K562 (cell line): Measurements from ENCODE around the gene TMEM100. TPM values are rescaled to one million over a fixed set of nuclear protein-coding genes. Genes with fewer than 3 reads are reported as not detected.

ENCODE experiments used
- ATF7 ChIP-seq: fragments of 450-650 bp; IDR thresholded peaks from 2 replicates; pipeline ENCODE4 v1.7.1; 2014; ENCODE audit warnings: mild to moderate bottlenecking, moderate library complexity
- CEBPB ChIP-seq: fragments of 450-650 bp; IDR thresholded peaks from 2 replicates; pipeline ENCODE4 v1.6.1; 2016; ENCODE audit warnings: missing genetic modification characterization, missing compliant biosample characterization
- EGR1 ChIP-seq: fragments of 450-650 bp; conservative IDR thresholded peaks from 2 replicates; pipeline ENCODE4 v1.6.1; 2017; ENCODE audit warnings: mild to moderate bottlenecking
- GABPA ChIP-seq: fragments of 200-800 bp; sonication (Bioruptor generic); conservative IDR thresholded peaks from 2 replicates; pipeline ENCODE4 v1.6.1; 2016; ENCODE audit warnings: low read depth, missing genetic modification characterization, missing compliant biosample characterization
- MIER1 ChIP-seq: fragments of 450-650 bp; IDR thresholded peaks from 2 replicates; pipeline ENCODE4 v1.6.1; 2016; ENCODE audit warnings: antibody characterized with exemption, mild to moderate bottlenecking, low read depth
- PKNOX1 ChIP-seq: fragments of 450-650 bp; IDR thresholded peaks from 2 replicates; pipeline ENCODE4 v1.6.1; 2016
- POLR3G ChIP-seq: IDR thresholded peaks from 2 replicates; pipeline ENCODE4 v1.6.1; 2011; ENCODE audit not compliant: insufficient read length, insufficient replicate concordance; ENCODE audit errors: extremely low read depth
- SPI1 ChIP-seq: IDR thresholded peaks from 2 replicates; pipeline ENCODE4 v1.6.1; 2011; ENCODE audit warnings: low read depth, low read length, control low read depth, borderline replicate concordance
- TRIM28 ChIP-seq: fragments of 450-650 bp; IDR thresholded peaks from 2 replicates; pipeline ENCODE4 v1.6.1; 2017
- ZEB2 ChIP-seq: fragments of 450-650 bp; IDR thresholded peaks from 2 replicates; pipeline ENCODE4 v1.6.1; 2016
- ZNF140 ChIP-seq: fragments of 250-450 bp; sonication (Bioruptor Pico); IDR thresholded peaks from 2 replicates; pipeline ENCODE4 v1.8.0; 2021; ENCODE audit warnings: moderate library complexity, mild to moderate bottlenecking, inconsistent platforms
- ZNF589 ChIP-seq: fragments of 200-800 bp; sonication (Bioruptor generic); IDR thresholded peaks from 2 replicates; pipeline ENCODE4 v1.6.1; 2016; ENCODE audit warnings: low read depth, missing genetic modification characterization, missing compliant biosample characterization
- ZNF766 ChIP-seq: fragments of 200-800 bp; sonication (Bioruptor generic); conservative IDR thresholded peaks from 2 replicates; pipeline ENCODE4 v1.6.1; 2016; ENCODE audit warnings: missing genetic modification characterization, missing compliant biosample characterization
- polyA plus RNA-seq, 8 experiments: library from polyadenylated mRNA; depleted of rRNA in 4 of 8; stranded (reverse) in 5 of 8; unstranded in 3 of 8; fragments of >200 nt; fragmentation: Nextera tagmentation in 2 of 8; fragmentation: Illumina TruSeq in 1 of 8; extraction: Ambion mirVana in 2 of 8; extraction: Trizol in 1 of 8; gene quantifications; 2 replicates each; pipeline versions ENCODE4 v1.2.1 to v1.2.3, GENCODE V29; 2011 to 2014; ENCODE audit warnings: inconsistent platforms in 1 of 8, missing spikeins in 1 of 8
- total RNA-seq, 7 experiments: library from RNA; depleted of rRNA in 6 of 7; stranded (reverse); fragments of >200 nt in 6 of 7; fragmentation: Illumina TruSeq in 2 of 7; extraction: Trizol in 2 of 7; gene quantifications; 2 replicates each; pipeline versions ENCODE4 v1.2.1 to v1.2.3, GENCODE V29; 2011 to 2021; ENCODE audit warnings: low replicate concordance in 1 of 7
- TF ChIP-seq, protein P1 (sequence below): fragments of 450-650 bp; IDR thresholded peaks from 2 replicates; pipeline ENCODE4 v1.6.1; 2016; ENCODE audit warnings: mild to moderate bottlenecking, moderate library complexity
- TF ChIP-seq, protein P2 (sequence below): fragments of 450-650 bp; IDR thresholded peaks from 2 replicates; pipeline ENCODE4 v1.6.1; 2016; ENCODE audit warnings: missing biosample characterization, missing genetic modification characterization

Gene TMEM100
- total and polyA plus RNA-seq, 9 of the 15 experiments (the other 6 are each of a cell fraction or from before 2014, with no cell fraction given), result 0.12 to 0.50 (median 0.19) TPM

GRCh38 chr17:55672585-55673501, 49.8 kb downstream of the TMEM100 start (continued):
- TF ChIP-seq GABPA (tag), result peak; percentile 48
- TF ChIP-seq, protein P1, sequence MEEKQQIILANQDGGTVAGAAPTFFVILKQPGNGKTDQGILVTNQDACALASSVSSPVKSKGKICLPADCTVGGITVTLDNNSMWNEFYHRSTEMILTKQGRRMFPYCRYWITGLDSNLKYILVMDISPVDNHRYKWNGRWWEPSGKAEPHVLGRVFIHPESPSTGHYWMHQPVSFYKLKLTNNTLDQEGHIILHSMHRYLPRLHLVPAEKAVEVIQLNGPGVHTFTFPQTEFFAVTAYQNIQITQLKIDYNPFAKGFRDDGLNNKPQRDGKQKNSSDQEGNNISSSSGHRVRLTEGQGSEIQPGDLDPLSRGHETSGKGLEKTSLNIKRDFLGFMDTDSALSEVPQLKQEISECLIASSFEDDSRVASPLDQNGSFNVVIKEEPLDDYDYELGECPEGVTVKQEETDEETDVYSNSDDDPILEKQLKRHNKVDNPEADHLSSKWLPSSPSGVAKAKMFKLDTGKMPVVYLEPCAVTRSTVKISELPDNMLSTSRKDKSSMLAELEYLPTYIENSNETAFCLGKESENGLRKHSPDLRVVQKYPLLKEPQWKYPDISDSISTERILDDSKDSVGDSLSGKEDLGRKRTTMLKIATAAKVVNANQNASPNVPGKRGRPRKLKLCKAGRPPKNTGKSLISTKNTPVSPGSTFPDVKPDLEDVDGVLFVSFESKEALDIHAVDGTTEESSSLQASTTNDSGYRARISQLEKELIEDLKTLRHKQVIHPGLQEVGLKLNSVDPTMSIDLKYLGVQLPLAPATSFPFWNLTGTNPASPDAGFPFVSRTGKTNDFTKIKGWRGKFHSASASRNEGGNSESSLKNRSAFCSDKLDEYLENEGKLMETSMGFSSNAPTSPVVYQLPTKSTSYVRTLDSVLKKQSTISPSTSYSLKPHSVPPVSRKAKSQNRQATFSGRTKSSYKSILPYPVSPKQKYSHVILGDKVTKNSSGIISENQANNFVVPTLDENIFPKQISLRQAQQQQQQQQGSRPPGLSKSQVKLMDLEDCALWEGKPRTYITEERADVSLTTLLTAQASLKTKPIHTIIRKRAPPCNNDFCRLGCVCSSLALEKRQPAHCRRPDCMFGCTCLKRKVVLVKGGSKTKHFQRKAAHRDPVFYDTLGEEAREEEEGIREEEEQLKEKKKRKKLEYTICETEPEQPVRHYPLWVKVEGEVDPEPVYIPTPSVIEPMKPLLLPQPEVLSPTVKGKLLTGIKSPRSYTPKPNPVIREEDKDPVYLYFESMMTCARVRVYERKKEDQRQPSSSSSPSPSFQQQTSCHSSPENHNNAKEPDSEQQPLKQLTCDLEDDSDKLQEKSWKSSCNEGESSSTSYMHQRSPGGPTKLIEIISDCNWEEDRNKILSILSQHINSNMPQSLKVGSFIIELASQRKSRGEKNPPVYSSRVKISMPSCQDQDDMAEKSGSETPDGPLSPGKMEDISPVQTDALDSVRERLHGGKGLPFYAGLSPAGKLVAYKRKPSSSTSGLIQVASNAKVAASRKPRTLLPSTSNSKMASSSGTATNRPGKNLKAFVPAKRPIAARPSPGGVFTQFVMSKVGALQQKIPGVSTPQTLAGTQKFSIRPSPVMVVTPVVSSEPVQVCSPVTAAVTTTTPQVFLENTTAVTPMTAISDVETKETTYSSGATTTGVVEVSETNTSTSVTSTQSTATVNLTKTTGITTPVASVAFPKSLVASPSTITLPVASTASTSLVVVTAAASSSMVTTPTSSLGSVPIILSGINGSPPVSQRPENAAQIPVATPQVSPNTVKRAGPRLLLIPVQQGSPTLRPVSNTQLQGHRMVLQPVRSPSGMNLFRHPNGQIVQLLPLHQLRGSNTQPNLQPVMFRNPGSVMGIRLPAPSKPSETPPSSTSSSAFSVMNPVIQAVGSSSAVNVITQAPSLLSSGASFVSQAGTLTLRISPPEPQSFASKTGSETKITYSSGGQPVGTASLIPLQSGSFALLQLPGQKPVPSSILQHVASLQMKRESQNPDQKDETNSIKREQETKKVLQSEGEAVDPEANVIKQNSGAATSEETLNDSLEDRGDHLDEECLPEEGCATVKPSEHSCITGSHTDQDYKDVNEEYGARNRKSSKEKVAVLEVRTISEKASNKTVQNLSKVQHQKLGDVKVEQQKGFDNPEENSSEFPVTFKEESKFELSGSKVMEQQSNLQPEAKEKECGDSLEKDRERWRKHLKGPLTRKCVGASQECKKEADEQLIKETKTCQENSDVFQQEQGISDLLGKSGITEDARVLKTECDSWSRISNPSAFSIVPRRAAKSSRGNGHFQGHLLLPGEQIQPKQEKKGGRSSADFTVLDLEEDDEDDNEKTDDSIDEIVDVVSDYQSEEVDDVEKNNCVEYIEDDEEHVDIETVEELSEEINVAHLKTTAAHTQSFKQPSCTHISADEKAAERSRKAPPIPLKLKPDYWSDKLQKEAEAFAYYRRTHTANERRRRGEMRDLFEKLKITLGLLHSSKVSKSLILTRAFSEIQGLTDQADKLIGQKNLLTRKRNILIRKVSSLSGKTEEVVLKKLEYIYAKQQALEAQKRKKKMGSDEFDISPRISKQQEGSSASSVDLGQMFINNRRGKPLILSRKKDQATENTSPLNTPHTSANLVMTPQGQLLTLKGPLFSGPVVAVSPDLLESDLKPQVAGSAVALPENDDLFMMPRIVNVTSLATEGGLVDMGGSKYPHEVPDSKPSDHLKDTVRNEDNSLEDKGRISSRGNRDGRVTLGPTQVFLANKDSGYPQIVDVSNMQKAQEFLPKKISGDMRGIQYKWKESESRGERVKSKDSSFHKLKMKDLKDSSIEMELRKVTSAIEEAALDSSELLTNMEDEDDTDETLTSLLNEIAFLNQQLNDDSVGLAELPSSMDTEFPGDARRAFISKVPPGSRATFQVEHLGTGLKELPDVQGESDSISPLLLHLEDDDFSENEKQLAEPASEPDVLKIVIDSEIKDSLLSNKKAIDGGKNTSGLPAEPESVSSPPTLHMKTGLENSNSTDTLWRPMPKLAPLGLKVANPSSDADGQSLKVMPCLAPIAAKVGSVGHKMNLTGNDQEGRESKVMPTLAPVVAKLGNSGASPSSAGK, result no peak; the same call in 1 of the 2 replicates
- no peak for TF ChIP-seq TRIM28
- TF ChIP-seq MIER1, result no peak
- TF ChIP-seq, protein P2, sequence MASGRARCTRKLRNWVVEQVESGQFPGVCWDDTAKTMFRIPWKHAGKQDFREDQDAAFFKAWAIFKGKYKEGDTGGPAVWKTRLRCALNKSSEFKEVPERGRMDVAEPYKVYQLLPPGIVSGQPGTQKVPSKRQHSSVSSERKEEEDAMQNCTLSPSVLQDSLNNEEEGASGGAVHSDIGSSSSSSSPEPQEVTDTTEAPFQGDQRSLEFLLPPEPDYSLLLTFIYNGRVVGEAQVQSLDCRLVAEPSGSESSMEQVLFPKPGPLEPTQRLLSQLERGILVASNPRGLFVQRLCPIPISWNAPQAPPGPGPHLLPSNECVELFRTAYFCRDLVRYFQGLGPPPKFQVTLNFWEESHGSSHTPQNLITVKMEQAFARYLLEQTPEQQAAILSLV (tag), result peak; percentile 82
- peak; percentile 83; the same call in 1 of the 2 replicates for TF ChIP-seq ZNF766
- TF ChIP-seq ZEB2, result no peak
- peak; percentile 92 for TF ChIP-seq CEBPB (tag)
- peak; percentile 70; the same call in 1 of the 2 replicates for TF ChIP-seq ATF7
- no peak for TF ChIP-seq PKNOX1
- TF ChIP-seq ZNF140 (CRISPR knock-in tag), result no peak
- TF ChIP-seq ZNF589 (CRISPR knock-in tag), result peak; percentile 27; the same call in 1 of the 2 replicates
- TF ChIP-seq EGR1, result no peak
- TF ChIP-seq POLR3G, result no peak
- TF ChIP-seq SPI1, result peak; percentile 90
